HL-60 (cell line): Measurements from ENCODE around the gene CNN1.

Source experiments
- DNase-seq, 2 experiments: peaks; one replicate each; pipeline ENCODE4 v3.0.0-alpha.2; 2010 to 2020; ENCODE audit warnings: low read depth in 1 of 2, low spot score in 1 of 2
- H3K27ac ChIP-seq: fragments of 250-450 bp; sonication (Bioruptor Pico); replicated peaks from 2 replicates; pipeline ENCODE4 v1.5.1; 2020; ENCODE audit warnings: mild to moderate bottlenecking, moderate library complexity
- H3K27me3 ChIP-seq: fragments of 250-450 bp; sonication (Bioruptor Pico); 2 replicates; pipeline ENCODE4 v1.5.1; 2021; ENCODE audit warnings: mild to moderate bottlenecking, moderate library complexity; ENCODE audit not compliant: insufficient read depth, poor library complexity, severe bottlenecking
- H3K4me3 ChIP-seq: replicated peaks from 2 replicates; pipeline ENCODE4 v1.5.1; 2011; ENCODE audit warnings: mild to moderate bottlenecking, control low read depth, low read length; ENCODE audit not compliant: insufficient read depth
- GABPA ChIP-seq: IDR thresholded peaks from 2 replicates; pipeline ENCODE4 v1.6.1; 2012; ENCODE audit warnings: low read depth
- POLR2AphosphoS5 ChIP-seq: IDR thresholded peaks from 2 replicates; pipeline ENCODE4 v1.6.1; 2012; ENCODE audit warnings: low read depth
- SPI1 ChIP-seq: IDR thresholded peaks from 2 replicates; pipeline ENCODE4 v1.6.1; 2012; ENCODE audit warnings: low read depth, mild to moderate bottlenecking, borderline replicate concordance
- TF ChIP-seq, protein P1 (sequence below): IDR thresholded peaks from one replicate; pipeline ENCODE4 v1.5.1; 2011; ENCODE audit warnings: low read length, control low read depth, inconsistent platforms; ENCODE audit not compliant: insufficient read depth
- TF ChIP-seq, protein P2 (sequence below): IDR thresholded peaks from 2 replicates; pipeline ENCODE4 v1.6.1; 2012; ENCODE audit warnings: low read depth; ENCODE audit not compliant: insufficient replicate concordance

The CNN1 gene

DNA sequence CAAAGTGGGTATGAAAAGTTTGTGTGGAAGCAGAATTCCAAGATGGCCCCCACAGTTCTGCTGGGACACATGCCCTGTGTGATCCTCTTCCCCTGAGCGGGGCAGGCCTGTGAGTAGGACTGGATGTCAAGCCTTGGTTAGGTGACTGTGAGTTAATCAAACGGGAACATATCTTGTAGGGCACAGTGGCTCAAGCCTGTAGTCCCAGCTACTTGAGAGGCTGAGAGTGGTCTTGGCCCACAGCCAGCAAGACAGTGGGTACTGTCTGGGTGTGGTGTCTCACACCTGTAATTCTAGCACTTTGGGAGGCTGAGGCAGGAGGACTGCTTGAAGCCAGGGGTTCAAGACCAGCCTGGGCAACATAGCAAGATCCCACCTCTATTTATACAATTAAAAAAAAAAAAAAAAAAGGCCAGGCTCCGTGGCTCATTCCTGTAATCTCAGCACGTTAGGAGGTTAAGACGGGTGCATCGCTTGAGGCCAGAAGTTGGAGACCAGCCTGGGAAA is 39.4 kb upstream of the CNN1 start:
- H3K27ac ChIP-seq: no peak overlapping the region
- H3K4me3 ChIP-seq: no peak overlapping the region
- no peaks in the 10 kb centered on the region for H3K27me3 ChIP-seq
- DNase-seq: no peak
- TF ChIP-seq GABPA: no peak
- TF ChIP-seq, protein P1, sequence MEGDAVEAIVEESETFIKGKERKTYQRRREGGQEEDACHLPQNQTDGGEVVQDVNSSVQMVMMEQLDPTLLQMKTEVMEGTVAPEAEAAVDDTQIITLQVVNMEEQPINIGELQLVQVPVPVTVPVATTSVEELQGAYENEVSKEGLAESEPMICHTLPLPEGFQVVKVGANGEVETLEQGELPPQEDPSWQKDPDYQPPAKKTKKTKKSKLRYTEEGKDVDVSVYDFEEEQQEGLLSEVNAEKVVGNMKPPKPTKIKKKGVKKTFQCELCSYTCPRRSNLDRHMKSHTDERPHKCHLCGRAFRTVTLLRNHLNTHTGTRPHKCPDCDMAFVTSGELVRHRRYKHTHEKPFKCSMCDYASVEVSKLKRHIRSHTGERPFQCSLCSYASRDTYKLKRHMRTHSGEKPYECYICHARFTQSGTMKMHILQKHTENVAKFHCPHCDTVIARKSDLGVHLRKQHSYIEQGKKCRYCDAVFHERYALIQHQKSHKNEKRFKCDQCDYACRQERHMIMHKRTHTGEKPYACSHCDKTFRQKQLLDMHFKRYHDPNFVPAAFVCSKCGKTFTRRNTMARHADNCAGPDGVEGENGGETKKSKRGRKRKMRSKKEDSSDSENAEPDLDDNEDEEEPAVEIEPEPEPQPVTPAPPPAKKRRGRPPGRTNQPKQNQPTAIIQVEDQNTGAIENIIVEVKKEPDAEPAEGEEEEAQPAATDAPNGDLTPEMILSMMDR: no peak
- no peak for TF ChIP-seq POLR2AphosphoS5
- TF ChIP-seq, protein P2, sequence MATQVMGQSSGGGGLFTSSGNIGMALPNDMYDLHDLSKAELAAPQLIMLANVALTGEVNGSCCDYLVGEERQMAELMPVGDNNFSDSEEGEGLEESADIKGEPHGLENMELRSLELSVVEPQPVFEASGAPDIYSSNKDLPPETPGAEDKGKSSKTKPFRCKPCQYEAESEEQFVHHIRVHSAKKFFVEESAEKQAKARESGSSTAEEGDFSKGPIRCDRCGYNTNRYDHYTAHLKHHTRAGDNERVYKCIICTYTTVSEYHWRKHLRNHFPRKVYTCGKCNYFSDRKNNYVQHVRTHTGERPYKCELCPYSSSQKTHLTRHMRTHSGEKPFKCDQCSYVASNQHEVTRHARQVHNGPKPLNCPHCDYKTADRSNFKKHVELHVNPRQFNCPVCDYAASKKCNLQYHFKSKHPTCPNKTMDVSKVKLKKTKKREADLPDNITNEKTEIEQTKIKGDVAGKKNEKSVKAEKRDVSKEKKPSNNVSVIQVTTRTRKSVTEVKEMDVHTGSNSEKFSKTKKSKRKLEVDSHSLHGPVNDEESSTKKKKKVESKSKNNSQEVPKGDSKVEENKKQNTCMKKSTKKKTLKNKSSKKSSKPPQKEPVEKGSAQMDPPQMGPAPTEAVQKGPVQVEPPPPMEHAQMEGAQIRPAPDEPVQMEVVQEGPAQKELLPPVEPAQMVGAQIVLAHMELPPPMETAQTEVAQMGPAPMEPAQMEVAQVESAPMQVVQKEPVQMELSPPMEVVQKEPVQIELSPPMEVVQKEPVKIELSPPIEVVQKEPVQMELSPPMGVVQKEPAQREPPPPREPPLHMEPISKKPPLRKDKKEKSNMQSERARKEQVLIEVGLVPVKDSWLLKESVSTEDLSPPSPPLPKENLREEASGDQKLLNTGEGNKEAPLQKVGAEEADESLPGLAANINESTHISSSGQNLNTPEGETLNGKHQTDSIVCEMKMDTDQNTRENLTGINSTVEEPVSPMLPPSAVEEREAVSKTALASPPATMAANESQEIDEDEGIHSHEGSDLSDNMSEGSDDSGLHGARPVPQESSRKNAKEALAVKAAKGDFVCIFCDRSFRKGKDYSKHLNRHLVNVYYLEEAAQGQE: no peak
- TF ChIP-seq SPI1: no peak

DNA sequence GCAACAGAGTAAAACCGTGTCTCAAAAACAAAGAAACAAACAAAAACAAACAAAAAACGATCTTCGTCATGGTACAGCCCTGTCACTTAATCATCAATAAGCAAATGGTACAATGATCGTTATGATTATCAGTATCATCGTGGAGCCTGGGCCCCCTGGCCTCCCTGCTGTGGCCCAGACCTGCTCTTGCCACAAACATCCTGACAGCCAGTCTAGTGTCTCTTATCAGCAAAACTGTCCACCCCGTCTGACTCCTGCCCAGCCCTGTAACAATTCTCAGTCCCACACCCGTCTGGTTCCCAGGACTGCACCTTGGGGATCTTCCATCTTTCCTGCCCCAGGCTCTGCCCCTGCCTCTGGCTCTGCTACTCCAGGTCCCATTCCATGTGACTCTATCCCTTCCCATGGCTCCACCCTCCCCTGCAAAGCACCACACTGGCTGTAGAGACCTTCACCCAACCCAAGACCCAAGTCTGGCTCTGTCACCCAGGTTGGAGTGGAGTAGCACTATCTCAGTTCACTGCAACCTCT is 38.7 kb upstream of the CNN1 start:
- TF ChIP-seq, protein P2: no peak
- TF ChIP-seq, protein P1: no peak
- no peak for TF ChIP-seq GABPA
- no peak for TF ChIP-seq POLR2AphosphoS5
- no peak for DNase-seq
- Histone ChIP-seq H3K27ac (no peak overlapping the region), H3K4me3 (no peak overlapping the region), H3K27me3 (no peaks in the 10 kb centered on the region)

DNA sequence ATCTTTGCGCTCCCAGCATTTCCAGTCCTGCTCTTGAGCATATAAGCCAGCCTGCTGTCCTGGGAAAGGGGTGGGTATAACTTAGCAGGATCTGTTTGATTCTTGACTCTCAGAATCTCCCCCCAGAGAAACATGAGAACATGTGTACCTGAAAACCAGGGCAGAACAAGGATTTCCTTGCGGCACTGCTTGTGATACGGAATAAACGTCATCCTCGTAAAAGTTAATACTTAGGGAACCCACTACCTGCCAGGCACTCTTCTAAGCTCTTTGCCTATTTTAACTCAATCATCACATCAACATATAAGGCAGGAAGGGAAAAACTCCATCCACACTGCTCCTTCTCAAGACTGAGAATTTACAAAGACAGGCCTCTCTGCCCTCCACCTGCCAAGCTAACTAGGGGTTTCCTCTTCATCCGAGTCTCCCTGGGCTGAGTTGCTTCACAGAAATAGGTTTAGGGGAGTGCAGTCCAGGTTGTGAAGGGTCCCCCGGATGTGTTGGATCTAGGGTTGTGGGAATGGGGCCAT is 34.1 kb upstream of the CNN1 start:
- Histone ChIP-seq H3K27me3 (no peaks in the 10 kb centered on the region), H3K27ac (no peak overlapping the region), H3K4me3 (peak overlapping the region; percentile 92)
- TF ChIP-seq, protein P2: no peak
- TF ChIP-seq, protein P1: no peak
- TF ChIP-seq GABPA: no peak
- no peak for TF ChIP-seq SPI1
- TF ChIP-seq POLR2AphosphoS5: no peak
- no peak for DNase-seq
